ENCODE results near the gene CFAP141. TPM values are rescaled to one million over a fixed set of nuclear protein-coding genes. Genes with fewer than 3 reads are reported as not detected.
"Not testable (repeated sequence)": the region's sequence is repeated elsewhere in the genome, so short reads cannot be mapped to it uniquely, and the experiment has no call there.

CFAP141 gene
- not detected in 2 replicates for total RNA-seq (2014; rRNA removed; shearing (Covaris generic))

- DNase-seq (ENCODE audit: low read depth) = peak; percentile 84
These were observed at the start of gene CFAP141 for GRCh38 chr1:154206196-154206595. TSS of gene CFAP141 (minus strand) at chr1:154206333. CDS start at chr1:154206307, 26 bp downstream.

GRCh38 chr1:154253671-154254070, 47.5 kb upstream of the CFAP141 start:
- no peak for DNase-seq (ENCODE audit: low read depth)

DNA sequence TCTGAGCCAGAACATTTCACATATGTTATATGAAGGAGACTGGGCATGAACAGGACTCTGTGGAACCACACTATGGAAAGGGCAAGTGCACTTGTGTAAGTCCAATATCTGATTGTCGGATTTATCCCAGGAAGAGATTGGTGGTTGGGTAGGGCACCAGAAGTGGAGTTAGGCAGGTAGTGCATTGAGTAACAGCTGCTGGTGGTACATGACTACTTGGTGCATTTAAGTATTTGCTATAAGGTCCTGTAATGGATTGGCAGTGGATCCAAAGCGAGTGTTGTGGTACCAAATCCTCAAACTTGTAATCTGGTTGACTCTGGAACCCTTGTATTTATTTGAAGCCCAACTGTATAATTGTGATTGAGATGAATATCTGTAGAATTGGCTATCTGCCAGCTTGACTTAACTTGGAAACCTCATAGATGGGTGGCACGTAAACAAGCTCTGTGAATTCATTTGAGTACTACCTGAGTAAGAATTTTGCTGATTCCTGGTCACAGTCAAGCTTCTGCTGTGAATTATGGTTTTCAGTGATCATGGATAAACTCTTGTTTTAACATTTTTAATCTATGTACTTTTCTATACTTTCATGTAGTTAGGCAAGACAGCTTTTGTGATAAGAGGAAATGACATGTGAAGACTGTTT, 35.7 kb upstream of the CFAP141 start:
- no peak for DNase-seq (ENCODE audit: low read depth)

GRCh38 chr1:154240294-154240833, 34.2 kb upstream of the CFAP141 start:
- DNase-seq (ENCODE audit: low read depth) = no peak

DNA sequence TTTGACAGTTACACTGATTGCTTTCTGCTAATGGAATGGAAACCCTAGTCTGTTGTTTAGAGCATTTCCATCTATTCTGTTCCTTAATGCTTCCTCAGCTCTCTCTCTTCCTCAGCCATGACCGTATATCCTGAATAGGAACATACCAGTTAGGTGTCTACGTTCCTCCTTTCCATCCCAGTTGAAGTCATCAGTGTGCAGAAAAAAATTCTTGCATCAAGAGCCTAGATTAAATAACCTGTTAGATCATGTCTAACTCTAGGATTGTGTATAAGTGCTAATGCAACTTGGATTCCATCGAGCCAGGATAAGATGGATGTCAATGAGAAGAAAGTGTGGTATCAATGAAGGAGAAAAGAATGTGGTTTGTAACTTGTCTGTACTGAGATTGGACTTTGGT, 33.4 kb upstream of the CFAP141 start:
- DNase-seq (ENCODE audit: low read depth) = no peak

DNA sequence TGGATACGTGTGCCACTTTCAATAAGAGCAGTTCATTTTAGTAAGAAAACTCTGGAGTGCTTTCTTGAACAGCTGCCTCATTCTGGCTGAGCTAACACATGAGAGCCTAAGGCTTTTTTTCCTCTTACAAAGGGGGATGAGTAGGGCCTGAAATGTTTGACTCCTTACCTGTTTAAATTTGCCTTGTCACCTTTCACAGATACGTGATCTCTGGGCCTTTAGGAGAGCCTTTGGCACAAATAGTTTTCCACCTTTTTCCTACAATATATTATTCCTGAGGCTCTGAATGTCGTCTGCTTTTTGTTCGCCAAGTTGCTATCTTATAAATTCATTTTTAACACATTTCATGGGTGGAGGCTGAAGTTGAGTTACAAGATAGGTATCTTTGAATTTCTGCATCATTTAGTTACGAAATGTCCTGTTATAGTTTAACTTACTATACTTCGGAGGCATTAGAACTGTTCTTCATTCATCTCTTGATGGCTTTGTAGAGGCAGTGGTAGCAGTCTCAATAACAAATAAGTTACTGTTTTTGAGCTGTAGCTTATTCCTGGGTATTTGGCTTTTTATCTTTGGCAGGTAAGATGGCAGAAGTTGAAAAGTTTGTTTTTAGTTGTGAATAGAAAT, 31.9 kb upstream of the CFAP141 start:
- DNase-seq (ENCODE audit: low read depth) = no peak

DNA sequence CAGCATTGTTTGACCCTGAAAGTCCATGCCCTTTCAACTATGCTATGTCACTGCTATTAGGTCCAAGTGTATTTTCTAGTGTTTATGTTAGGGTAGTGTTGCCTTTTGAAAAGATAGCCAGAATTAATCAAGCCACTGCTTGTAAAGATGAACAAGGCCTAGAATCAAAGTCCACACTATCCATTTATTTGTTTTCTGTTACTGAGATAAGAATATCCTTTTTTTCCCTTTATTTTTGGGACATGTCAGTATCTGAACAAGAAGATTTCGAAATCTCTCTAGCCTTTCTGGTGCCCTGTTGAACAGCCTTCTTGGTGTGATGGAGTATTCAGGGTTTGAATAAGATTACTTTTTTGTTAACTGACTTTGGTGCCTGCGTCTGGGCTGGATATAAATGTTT, 31.3 kb upstream of the CFAP141 start:
- DNase-seq (ENCODE audit: low read depth) = no peak

DNA sequence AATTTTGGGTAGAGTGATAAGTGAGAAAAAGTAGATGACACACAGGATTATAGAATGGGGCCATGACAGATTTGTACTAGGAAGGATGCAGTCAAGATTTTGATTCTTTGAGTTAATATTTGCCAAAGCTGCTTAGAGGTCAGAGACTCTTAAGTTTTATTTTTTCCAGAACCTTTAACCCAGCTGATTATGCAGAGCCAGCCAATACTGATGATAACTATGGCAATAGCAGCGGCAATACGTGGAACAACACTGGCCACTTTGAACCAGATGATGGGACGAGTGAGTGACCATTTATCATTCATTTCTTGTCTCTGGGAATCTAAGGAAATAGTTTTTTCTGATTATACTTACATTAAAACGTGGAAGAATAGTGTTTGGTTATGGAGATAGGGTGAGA, 30.7 kb upstream of the CFAP141 start:
- no peak for DNase-seq (ENCODE audit: low read depth)

DNA sequence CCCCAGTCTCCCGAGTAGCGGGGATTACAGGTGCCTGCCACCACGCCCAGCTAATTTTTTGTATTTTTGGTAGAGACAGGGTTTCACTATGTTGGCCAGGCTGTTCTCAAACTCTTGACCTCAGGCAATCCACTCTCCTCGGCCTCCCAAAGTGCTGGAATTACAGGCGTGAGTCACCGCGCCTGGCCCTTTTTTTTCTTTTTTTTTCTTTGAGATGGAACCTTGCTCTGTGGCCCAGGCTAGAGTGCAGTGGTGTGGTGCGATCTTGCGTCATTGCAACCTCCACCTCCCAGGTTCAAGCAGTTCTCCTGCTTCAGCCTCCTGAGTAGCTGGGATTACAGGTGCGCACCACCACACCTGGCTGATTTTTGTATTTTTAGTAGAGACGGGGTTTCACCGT, 27.0 kb upstream of the CFAP141 start:
- peak; percentile 14 for DNase-seq (ENCODE audit: low read depth)

- DNase-seq (ENCODE audit: low read depth) = not testable (repeated sequence)
These were observed 25.0 kb upstream of the CFAP141 start for GRCh38 chr1:154231112-154231511.

- DNase-seq (ENCODE audit: low read depth) = no peak
These were observed 19.2 kb upstream of the CFAP141 start for GRCh38 chr1:154225370-154225769.

DNA sequence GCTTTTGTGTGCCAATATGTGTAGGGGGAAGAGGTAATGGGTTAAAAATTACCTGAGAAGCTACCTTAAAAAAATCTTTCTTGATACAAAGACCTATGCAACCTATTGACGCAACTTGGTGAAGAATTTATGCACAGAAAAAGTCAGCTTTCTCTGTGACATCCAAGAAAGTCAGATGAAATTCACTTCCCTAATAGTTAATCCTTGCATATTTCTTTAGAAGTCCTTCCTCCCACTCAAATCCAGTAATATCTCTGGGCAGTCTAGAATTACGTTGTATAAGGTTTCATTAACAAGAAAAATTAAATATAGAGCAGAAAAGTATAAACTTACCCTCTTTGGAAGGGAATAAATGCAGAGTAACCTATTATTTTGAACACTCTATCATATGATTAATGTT, 17.5 kb upstream of the CFAP141 start:
- no peak for DNase-seq (ENCODE audit: low read depth)

GRCh38 chr1:154222918-154223317, 16.8 kb upstream of the CFAP141 start:
- peak; percentile 15 for DNase-seq (ENCODE audit: low read depth)

DNA sequence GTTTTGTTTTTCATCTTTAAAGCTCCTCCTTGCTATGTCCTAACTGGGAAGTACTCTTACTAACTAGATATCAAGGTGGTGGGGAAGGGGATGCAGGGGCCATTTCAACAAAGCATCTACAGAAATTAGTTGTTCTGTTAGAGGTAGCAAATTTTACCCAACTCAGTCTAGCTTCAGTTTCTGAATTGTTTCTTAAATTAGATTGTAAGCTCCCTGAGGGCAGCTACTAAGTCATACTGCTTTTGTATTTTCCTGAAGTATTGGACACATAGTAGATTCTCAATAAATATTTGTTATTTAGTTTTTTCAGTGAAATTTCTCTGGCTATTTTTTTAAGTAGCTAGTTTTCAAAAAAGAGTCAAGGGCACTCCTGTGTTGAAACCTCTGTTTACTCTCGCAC, 16.4 kb upstream of the CFAP141 start:
- no peak for DNase-seq (ENCODE audit: low read depth)

GRCh38 chr1:154221278-154222001, 15.3 kb upstream of the CFAP141 start:
- DNase-seq (ENCODE audit: low read depth) = peak; percentile 45

- DNase-seq (ENCODE audit: low read depth) = no peak
These were observed 14.8 kb upstream of the CFAP141 start for GRCh38 chr1:154220970-154221277.

DNA sequence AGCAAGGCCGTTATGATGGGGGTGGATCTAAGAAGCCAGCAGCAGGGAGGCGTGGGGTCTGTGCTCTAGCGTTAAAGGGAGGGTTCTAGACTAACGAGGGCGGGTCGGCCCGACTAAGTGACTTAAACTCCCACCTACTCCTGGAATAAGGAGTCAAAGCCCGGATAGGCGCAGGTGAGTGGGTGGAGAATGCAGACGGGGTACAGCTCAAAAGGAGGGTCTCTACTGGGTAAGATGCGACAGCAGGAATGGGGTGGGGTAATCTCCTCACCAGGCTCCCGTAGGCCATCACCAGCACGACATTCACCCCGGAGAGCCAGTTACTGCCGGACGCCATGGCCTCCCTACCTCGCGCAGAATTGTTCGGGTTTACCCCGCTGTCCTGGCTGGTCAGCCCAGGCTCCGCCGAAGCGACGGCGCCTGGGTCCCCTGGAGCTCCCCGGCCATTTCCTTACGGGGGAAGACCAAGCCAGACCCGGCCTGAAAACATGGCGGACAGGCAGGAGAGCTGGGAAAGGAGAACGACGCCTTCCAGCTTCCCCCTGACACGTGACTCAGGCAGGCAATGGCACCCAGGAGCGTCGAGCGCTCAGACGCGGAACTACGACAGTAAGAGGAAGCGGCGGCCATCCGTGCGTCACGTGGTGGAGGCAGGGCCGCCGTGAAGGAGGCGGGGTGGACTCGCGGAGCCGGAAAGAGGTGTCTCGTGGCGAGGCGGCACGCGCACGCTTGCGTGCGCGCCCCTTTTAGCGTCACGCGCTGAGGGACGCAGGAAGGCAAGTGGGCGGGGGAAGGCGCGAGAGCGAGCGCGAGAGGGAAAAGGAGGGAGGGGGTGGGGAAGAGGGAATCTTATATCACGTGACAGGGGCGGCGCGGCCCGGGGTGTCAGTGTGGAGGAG, 14.2 kb upstream of the CFAP141 start, which contains the start of gene UBAP2L:
UBAP2L (plus strand) TSS at position 885 of the 899 bp plus-strand sequence. CDS start 4,169 bp downstream, outside the sequence.
- DNase-seq (ENCODE audit: low read depth) = peak; percentile 99

GRCh38 chr1:154219541-154219940, 13.4 kb upstream of the CFAP141 start:
- peak; percentile 21 for DNase-seq (ENCODE audit: low read depth)

DNA sequence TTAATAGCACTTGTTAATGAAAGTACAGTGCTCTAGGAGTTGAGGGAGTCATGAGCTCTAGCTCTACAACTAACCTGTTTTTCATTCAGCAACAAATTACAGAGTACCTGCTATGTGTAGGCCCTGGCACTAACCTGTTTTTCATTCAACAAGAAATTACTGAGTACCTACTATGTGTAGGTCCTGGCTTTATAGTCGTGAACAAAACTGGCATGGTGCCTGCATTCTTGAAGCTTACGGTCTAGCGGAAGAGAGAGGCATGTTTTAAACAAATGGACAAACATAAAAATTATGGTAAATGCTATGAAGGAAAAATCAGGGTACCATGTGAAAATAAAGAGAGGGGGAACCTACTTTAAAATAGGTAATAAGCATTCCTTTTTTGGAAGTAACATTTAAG, 12.4 kb upstream of the CFAP141 start:
- DNase-seq (ENCODE audit: low read depth) = no peak

GRCh38 chr1:154213274-154213673, 7.1 kb upstream of the CFAP141 start:
- DNase-seq (ENCODE audit: low read depth) = peak; percentile 83

DNA sequence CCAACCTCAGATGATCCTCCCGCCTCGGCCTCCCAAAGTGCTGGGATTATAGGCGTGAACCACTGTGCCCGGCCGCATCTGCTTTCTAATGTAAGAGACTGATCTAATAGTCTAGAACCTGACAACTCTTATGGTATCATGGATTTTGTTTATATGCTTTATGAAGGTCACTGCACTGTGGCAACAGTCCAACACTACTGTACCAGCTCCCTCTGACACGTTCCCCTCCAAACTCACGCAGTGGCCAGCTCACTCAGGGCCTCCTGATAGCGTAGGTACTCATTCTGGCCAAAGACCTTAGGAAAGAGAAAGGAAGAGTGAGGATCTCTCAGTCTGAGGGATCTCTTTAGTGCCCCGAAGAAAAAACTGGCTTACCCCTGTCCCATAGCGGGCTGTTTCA, 6.0 kb upstream of the CFAP141 start:
- DNase-seq (ENCODE audit: low read depth) = no peak
